Stimulated activated CD4-positive, alpha-beta T cell treated with anti-CD3 and anti-CD28 coated beads, TNF-alpha, amount 100 ng/mL, for 24 hours (primary cell): ENCODE measurements around the gene SCAP.
A peak's percentile ranks its signal among the peaks of the same experiment; 100 is the strongest.
"Not testable (repeated sequence)": the region's sequence is repeated elsewhere in the genome, so short reads cannot be mapped to it uniquely, and the experiment has no call there.

Source experiments
- DNase-seq, 3 experiments: peaks; one replicate each; pipeline ENCODE4 v3.0.0-alpha.2; 2020; ENCODE audit warnings: low read depth in 3 of 3

Gene SCAP

GRCh38 chr3:47481763-47482162, 6.0 kb upstream of the SCAP start:
- not testable (repeated sequence) for DNase-seq

DNA sequence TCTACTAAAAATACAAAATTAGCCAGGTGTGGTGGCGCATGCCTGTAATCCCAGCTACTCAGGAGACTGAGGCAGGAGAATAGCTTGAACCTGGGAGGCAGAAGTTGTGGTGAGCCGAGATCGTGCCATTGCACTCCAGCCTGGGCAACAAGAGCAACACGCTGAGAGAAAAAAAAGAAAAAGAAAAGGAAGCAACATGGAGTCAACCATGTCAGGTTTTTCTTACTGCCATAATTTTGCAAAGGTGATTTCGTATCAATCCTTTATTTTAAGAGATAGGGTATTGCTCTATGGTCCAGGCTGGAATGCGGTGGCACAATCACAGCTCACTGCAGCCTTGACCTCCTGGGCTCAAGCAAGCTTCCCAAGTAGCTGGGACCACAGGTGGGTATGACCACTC, 4.5 kb upstream of the SCAP start:
- not testable (repeated sequence) for DNase-seq

DNA sequence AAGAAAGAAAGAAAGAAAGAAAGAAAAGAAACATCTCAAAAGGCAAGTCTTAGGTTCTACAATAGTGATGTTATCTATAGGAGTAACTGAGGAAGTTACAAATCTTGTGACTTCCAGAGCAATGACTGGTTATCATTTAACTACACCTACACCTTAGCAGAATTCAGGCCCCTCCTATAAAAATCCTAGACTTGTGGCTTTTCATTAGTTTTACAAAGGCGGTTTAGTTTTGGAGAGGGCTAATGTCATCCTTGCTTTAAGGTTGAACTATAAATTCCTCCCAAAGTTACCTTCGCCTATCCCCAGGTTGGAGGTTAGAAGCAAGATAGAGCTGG, 4.1 kb upstream of the SCAP start:
- DNase-seq: no peak

- no peak for DNase-seq
Observed at GRCh38 chr3:47478022-47478421, 2.3 kb upstream of the SCAP start.

- no peak for DNase-seq
Observed at GRCh38 chr3:47476644-47477199, 981 bp upstream of the SCAP start.

GRCh38 chr3:47476330-47476626, 537 bp upstream of the SCAP start:
- DNase-seq: no peak

DNA sequence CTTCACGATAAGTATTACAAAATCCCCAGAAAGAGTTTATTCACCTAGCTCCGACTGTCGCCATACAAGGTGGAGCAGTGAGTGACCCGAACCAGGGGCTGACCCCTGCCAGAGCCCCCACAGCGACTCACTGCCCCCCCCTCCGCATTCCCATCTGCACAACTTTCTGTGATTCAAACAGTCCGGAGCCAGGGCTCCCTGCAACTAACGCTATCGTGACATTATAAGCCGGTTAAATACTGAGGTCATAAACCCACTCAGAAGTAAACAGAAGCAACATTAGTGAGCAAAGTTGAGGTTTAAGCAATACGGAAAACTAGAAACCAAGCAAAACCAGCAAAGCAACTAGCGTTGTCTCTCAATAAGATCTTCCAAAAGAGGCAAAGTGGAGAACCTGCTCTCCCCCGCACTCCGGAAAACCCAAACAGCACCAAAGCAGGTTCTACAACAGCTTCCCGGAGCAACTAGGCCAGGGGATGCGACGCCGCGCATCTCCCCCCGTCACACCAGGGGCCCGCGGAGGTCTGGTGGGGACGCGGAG, 642 bp downstream of the SCAP start:
- DNase-seq: peak in 2 of 3 experiments; percentile 1 to 3

DNA sequence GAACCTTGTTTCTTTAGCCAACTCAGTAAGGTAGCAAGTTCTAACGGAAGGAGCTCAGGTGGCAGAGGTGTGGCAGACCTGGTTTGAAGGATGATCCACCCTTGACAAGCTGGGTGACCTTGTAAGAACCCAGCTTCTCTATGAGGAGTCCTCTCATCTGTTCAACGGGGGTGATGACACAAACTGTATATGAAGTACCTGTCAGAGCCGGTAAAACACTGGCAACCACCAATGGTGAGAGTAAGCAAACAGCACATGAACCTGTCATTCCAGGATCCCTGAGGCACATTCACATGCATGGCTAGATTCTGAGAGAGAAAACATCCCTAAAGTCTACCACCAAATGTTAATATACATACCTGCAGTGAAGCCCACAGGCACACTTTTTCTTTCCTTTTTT, 2.4 kb downstream of the SCAP start:
- DNase-seq: no peak

- DNase-seq: no peak
Observed at GRCh38 chr3:47469616-47470015, 6.1 kb downstream of the SCAP start.

DNA sequence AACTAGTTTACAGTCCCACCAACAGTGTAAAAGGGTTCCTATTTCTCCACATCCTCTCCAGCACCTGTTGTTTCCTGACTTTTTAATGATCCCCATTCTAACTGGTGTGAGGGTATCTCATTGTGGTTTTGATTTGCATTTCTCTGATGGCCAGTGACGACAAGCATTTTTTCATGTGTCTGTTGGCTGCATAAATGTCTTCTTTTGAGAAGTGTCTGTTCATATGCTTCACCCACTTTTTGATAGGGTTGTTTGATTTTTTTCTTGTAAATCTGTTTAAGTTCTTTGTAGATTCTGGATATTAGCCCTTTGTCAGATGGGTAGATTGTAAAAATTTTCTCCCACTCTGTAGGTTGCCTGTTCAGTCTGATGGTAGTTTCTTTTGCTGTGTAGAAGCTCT, 7.4 kb downstream of the SCAP start:
- not testable (repeated sequence) for DNase-seq

DNA sequence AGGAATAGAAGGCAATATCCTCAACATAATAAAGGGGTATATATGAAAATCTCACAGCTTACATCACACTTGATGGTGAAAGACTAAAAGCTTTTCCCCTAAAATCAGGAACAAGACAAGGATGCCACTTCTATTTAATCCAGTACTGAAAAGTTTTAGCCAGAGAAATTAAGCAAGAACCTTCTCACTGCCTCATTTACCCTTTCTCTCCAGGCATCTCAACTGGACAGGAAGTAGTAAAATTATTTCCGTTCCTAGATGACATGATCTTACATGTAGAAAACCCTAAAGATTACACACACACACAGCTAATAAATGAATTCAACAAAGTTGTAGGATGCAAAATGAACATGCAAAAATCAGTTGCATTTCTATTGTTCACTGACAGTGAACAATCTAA, 11.2 kb downstream of the SCAP start:
- no peak for DNase-seq

- not testable (repeated sequence) for DNase-seq
Observed at GRCh38 chr3:47459534-47460085, 16.1 kb downstream of the SCAP start.

GRCh38 chr3:47456984-47457383, 18.8 kb downstream of the SCAP start:
- no peak for DNase-seq

DNA sequence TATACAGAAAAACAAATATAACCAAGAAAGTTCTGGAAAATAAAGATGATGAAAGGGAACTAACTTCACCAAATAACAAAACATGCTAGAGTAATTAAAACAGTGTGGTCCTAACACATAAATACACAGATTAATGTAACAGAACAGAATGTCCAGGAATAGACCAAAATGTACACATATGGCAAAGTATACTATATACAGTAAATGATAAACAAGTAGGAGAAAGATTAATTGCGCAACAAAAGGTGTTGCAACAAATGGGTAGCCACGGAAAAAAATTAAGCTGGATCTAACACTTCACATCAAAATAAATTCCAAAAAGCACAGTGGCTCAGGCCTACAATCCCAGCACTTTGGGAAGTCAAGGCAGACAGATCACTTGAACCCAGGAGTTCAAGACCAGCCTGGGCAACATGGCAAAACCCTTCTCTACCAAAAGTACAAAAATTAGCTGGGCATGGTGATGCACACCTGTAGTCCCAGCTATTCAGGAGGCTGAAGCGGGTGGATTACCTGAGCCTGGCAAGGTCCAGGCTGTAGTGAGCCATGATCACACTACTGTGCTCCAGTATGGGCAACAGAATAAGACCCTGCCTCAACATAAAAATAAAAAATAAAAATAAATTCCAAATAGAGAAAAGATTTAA, 19.8 kb downstream of the SCAP start:
- DNase-seq: no peak

GRCh38 chr3:47452453-47453215, 23.1 kb downstream of the SCAP start:
- DNase-seq: no peak

- no peak for DNase-seq
Observed at GRCh38 chr3:47444103-47444502, 31.6 kb downstream of the SCAP start.

DNA sequence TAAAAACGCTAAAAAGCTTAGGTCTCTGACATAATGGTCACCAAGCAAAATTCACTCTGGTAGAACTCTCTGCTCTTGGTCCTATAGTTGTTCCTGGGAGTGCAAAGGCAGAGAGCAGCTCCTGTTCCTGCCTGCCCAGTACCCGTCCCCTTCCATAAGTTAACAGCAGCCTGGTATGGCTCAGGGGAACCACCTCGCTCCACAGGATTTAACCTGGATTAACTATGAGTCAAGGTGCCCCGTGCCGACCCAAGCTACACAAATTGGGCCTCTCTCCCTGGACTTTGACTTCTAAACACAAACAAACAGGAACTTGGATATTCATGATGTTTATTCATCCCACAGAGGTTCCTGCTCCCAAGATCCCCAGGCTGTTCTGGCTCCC, 32.1 kb downstream of the SCAP start:
- no peak for DNase-seq

DNA sequence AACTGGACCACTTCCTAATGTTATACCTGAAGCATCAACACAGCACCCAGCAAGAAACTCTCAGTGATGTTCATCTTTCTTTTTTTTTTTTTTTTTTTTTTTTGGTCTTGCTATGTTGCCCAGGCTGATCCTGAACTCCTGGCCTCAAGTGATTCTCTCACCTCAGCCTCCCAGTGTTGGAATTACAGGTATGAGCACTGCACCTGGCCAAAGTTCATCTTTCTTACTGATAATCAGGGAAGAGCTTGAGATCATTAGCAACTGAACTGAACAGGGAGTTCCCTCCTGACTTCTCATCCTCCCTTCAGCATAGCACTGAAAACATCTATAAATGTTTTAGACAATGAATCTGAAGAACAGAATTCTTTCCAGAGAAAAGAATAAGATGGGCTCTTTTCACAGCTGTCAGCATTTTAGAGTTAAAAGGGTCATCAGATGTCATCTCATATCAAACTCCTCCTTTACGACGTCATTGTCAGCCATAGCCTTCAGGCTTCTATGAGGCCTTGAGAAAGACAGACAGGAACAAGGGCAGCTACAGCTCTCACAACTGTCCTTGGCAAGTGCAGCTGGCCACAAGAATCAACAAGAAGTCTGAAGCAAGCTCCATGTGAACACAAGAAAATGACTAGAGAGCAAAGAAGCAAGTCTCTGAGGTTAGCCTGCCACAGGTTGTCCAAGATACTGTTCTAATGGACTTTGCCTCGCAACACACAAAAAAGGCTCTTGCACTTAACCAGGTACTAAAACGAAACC, 33.8 kb downstream of the SCAP start:
- DNase-seq: no peak

- no peak for DNase-seq
Observed at GRCh38 chr3:47440131-47440530, 35.6 kb downstream of the SCAP start.

GRCh38 chr3:47436180-47436579, 39.6 kb downstream of the SCAP start:
- no peak for DNase-seq

DNA sequence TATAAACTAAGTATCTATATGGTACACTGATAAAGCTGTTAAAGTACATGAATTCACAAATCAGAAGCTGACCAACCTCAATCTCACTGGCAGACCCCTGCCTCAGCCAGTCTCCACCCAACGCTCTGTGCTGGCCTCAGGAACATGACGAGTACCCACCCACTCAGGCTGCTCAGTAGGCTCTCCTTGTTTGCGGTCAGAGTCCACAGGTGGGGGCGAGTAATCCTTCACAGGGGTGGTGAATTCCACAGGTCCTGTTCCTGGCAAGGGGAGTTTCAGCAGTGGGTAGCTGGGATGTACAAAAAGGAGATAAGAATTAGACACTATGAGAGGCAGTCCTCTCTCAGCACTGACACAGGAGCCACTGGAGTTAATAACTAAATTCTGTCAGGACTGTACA, 40.9 kb downstream of the SCAP start:
- no peak for DNase-seq

DNA sequence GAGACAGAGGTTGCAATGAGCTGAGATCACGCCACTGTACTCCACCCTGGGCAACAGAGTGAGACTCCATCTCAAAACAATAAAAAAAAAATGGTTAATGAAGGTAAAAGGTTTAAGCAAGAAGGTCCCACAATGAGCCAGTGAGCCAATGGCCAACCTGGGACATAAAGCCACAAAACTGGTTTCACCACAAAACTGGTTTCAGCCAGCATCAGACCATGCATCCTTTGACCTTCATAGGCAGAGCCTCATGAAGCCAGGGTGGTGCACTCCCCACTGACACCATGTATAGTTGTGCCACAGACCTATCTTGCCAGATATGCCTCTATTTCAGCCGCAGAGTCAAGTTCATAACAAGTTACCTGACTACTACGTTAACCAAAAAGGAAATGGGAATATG, 41.9 kb downstream of the SCAP start:
- no peak for DNase-seq
